DOHH2 (cell line): Measurements from ENCODE around the gene ECT2L.

Experiments
- H3F3A ChIP-seq: fragments of 200-600 bp; sonication (generic), shearing (Covaris generic); 2 replicates; pipeline ENCODE4 v1.6.0; 2016; ENCODE audit warnings: antibody characterized with exemption, mild to moderate bottlenecking; ENCODE audit not compliant: control insufficient read depth, insufficient read depth
- H3K27ac ChIP-seq: fragments of 200-600 bp; sonication (generic); 2 replicates; pipeline ENCODE4 v1.5.1; 2014; ENCODE audit warnings: low read depth, mild to moderate bottlenecking, low read length, moderate library complexity
- H3K27me3 ChIP-seq: fragments of 200-600 bp; sonication (generic); 2 replicates; pipeline ENCODE4 v1.6.1; 2014; ENCODE audit warnings: mild to moderate bottlenecking, low read length, mixed read lengths; ENCODE audit not compliant: control insufficient read depth
- H3K36me3 ChIP-seq: fragments of 200-600 bp; sonication (generic); 2 replicates; pipeline ENCODE4 v1.6.1; 2014; ENCODE audit warnings: mild to moderate bottlenecking, low read length, moderate library complexity, mixed read lengths; ENCODE audit not compliant: control insufficient read depth
- H3K4me1 ChIP-seq: fragments of 200-600 bp; sonication (generic); 2 replicates; pipeline ENCODE4 v1.6.1; 2014; ENCODE audit warnings: mild to moderate bottlenecking, low read length, mixed read lengths; ENCODE audit not compliant: control insufficient read depth
- H3K4me2 ChIP-seq: fragments of 200-600 bp; sonication (generic); 2 replicates; pipeline ENCODE4 v1.6.0; 2014; ENCODE audit warnings: mild to moderate bottlenecking, low read length, moderate library complexity
- H3K4me3 ChIP-seq: fragments of 200-600 bp; sonication (generic); 2 replicates; pipeline ENCODE4 v1.5.1; 2014; ENCODE audit warnings: mild to moderate bottlenecking, low read length, mixed read lengths
- H3K79me2 ChIP-seq: fragments of 200-600 bp; sonication (generic); 2 replicates; pipeline ENCODE4 v1.6.1; 2014; ENCODE audit warnings: mild to moderate bottlenecking, low read length, mixed read lengths; ENCODE audit not compliant: control insufficient read depth
- H3K9me2 ChIP-seq: fragments of 200-600 bp; sonication (generic); replicated peaks from 2 replicates; pipeline ENCODE4 v1.6.1; 2014; ENCODE audit warnings: mild to moderate bottlenecking, low read length, mixed read lengths; ENCODE audit not compliant: control insufficient read depth
- H3K9me3 ChIP-seq: fragments of 200-600 bp; sonication (generic); 2 replicates; pipeline ENCODE4 v1.6.1; 2014; ENCODE audit warnings: antibody characterized with exemption, low read length, mixed read lengths; ENCODE audit not compliant: control insufficient read depth, insufficient read depth
- H4K20me1 ChIP-seq: fragments of 200-600 bp; sonication (generic); 2 replicates; pipeline ENCODE4 v1.6.0; 2014; ENCODE audit warnings: low read depth, mild to moderate bottlenecking, antibody characterized with exemption, low read length, moderate library complexity; ENCODE audit not compliant: control insufficient read depth, insufficient read depth
- EZH2phosphoT487 ChIP-seq: fragments of 200-600 bp; sonication (generic); IDR thresholded peaks from 2 replicates; pipeline ENCODE4 v1.6.1; 2017; ENCODE audit warnings: borderline replicate concordance, mild to moderate bottlenecking, antibody characterized with exemption, low read length, moderate library complexity, mixed read lengths
- TF ChIP-seq, protein P1 (sequence below): fragments of 200-600 bp; sonication (generic); IDR thresholded peaks from one replicate; pipeline ENCODE4 v1.5.1; 2014; ENCODE audit warnings: antibody characterized with exemption, mild to moderate bottlenecking, low read depth, low read length; ENCODE audit not compliant: poor library complexity, severe bottlenecking

The ECT2L gene

DNA sequence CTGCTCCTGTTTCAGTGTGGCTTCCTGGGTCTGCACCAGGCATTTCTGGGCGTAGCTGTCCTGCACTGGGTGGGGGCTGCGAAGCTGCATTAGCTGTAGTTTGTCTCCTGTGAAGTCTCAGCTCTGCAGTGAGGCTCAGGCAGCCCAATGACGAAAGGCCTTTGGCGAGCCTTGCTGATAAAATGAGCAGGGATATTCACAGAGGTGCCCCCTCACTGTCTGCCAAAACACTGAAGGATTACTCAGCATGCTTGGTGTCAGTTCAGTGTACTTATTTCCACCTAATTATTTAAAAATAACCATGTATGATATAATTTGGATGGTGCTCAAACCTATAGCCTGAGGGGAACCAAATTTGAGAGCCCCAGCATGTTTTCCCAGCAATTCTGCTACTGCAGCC lies 73.5 kb downstream of the ECT2L start:
- Histone ChIP-seq H3K27ac (no peak overlapping the region), H3K36me3 (no peaks in the 10 kb centered on the region), H4K20me1 (no peaks in the 10 kb centered on the region), H3K9me3 (no peaks in the 10 kb centered on the region), H3K9me2 (no peaks in the 10 kb centered on the region), H3K4me3 (no peak overlapping the region), H3K4me2 (no peak overlapping the region), H3F3A (no peaks in the 10 kb centered on the region), H3K79me2 (no peaks in the 10 kb centered on the region), H3K4me1 (no peaks in the 10 kb centered on the region), H3K27me3 (peaks cover 6% of the 10 kb centered on the region; the same call in 1 of the 2 replicates)
- TF ChIP-seq, protein P1, sequence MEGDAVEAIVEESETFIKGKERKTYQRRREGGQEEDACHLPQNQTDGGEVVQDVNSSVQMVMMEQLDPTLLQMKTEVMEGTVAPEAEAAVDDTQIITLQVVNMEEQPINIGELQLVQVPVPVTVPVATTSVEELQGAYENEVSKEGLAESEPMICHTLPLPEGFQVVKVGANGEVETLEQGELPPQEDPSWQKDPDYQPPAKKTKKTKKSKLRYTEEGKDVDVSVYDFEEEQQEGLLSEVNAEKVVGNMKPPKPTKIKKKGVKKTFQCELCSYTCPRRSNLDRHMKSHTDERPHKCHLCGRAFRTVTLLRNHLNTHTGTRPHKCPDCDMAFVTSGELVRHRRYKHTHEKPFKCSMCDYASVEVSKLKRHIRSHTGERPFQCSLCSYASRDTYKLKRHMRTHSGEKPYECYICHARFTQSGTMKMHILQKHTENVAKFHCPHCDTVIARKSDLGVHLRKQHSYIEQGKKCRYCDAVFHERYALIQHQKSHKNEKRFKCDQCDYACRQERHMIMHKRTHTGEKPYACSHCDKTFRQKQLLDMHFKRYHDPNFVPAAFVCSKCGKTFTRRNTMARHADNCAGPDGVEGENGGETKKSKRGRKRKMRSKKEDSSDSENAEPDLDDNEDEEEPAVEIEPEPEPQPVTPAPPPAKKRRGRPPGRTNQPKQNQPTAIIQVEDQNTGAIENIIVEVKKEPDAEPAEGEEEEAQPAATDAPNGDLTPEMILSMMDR, result no peak
- no peak for TF ChIP-seq EZH2phosphoT487

GRCh38 chr6:138873191-138873590 lies 77.3 kb downstream of the ECT2L start:
- Histone ChIP-seq H3K4me2 (no peak overlapping the region), H3K79me2 (no peaks in the 10 kb centered on the region), H3K4me3 (no peak overlapping the region), H3K27me3 (peaks cover 6% of the 10 kb centered on the region), H3K9me2 (no peaks in the 10 kb centered on the region), H3F3A (no peaks in the 10 kb centered on the region), H3K4me1 (no peaks in the 10 kb centered on the region), H3K36me3 (no peaks in the 10 kb centered on the region), H4K20me1 (no peaks in the 10 kb centered on the region), H3K9me3 (no peaks in the 10 kb centered on the region), H3K27ac (no peak overlapping the region)
- TF ChIP-seq EZH2phosphoT487, result no peak
- TF ChIP-seq, protein P1, result no peak

GRCh38 chr6:138882369-138883017 lies 86.6 kb downstream of the ECT2L start:
- no peaks in the 10 kb centered on the region for H3K9me3 ChIP-seq
- H3K4me1 ChIP-seq, result no peaks in the 10 kb centered on the region
- no peak overlapping the region for H3K4me3 ChIP-seq
- no peak overlapping the region for H3K4me2 ChIP-seq
- H3K9me2 ChIP-seq, result no peaks in the 10 kb centered on the region
- H3K27ac ChIP-seq, result no peak overlapping the region
- no peak for TF ChIP-seq EZH2phosphoT487
- TF ChIP-seq, protein P1, result no peak
- H4K20me1 ChIP-seq, result no peaks in the 10 kb centered on the region
- no peaks in the 10 kb centered on the region for H3K79me2 ChIP-seq
- H3K27me3 ChIP-seq, result 0 out of 2 replicates have a peak, but pooled peaks cover 2% of the 10 kb centered on the region
- H3F3A ChIP-seq, result no peaks in the 10 kb centered on the region
- H3K36me3 ChIP-seq, result no peaks in the 10 kb centered on the region
